ENCODE results near the gene MEGF8. TPM values are rescaled to one million over a fixed set of nuclear protein-coding genes. Genes with fewer than 3 reads are reported as not detected.

The MEGF8 gene
- total RNA-seq, 2 donors from 2014 or later: 13.4 to 16.5 TPM

GRCh38 chr19:42363614-42364346 lies 38.3 kb downstream of the MEGF8 start:
- H3K27me3 ChIP-seq: no peaks in the 10 kb centered on the region
- H3K4me3 ChIP-seq: no peak overlapping the region
- H3K27ac ChIP-seq: no peak overlapping the region
- DNase-seq: no peak
- H3K9me3 ChIP-seq: no peaks in the 10 kb centered on the region
- H3K9ac ChIP-seq (ENCODE audit: low read depth in 2 of 2, low read length in 2 of 2): no peak overlapping the region
- H3K4me1 ChIP-seq: no peaks in the 10 kb centered on the region
- intact Hi-C loops (cut with DNase I): no loop called here
- TF ChIP-seq, protein P1, sequence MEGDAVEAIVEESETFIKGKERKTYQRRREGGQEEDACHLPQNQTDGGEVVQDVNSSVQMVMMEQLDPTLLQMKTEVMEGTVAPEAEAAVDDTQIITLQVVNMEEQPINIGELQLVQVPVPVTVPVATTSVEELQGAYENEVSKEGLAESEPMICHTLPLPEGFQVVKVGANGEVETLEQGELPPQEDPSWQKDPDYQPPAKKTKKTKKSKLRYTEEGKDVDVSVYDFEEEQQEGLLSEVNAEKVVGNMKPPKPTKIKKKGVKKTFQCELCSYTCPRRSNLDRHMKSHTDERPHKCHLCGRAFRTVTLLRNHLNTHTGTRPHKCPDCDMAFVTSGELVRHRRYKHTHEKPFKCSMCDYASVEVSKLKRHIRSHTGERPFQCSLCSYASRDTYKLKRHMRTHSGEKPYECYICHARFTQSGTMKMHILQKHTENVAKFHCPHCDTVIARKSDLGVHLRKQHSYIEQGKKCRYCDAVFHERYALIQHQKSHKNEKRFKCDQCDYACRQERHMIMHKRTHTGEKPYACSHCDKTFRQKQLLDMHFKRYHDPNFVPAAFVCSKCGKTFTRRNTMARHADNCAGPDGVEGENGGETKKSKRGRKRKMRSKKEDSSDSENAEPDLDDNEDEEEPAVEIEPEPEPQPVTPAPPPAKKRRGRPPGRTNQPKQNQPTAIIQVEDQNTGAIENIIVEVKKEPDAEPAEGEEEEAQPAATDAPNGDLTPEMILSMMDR (IDR thresholded peaks at IDR 0.05): no peak
- H3K36me3 ChIP-seq: no peaks in the 10 kb centered on the region

DNA sequence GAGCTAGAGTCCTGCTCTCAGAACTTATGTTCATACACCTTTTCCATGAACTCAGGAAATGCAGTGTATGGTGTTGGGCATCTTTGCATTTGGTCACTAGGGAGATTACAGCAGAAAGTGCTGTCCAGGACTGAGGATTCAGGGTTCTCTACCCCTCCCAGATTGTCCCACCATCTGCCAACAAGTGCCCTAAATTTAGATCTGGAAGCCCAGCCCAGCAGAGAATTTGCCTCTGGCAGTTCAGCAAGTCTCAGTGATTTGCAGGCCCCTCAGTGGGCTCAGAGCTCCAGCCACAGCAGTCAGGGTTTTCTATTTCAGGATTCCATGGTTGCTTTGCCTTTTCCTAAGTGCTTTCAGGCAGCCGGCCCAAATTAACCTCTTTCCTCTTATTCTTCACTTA lies 41.2 kb downstream of the MEGF8 start:
- H3K4me3 ChIP-seq: no peak overlapping the region
- no peaks in the 10 kb centered on the region for H3K36me3 ChIP-seq
- no peak for DNase-seq
- intact Hi-C loops (cut with DNase I): no loop called here
- no peak overlapping the region for H3K9ac ChIP-seq (ENCODE audit: low read depth in 2 of 2, low read length in 2 of 2)
- H3K9me3 ChIP-seq: no peaks in the 10 kb centered on the region
- H3K27me3 ChIP-seq: no peaks in the 10 kb centered on the region
- H3K4me1 ChIP-seq: no peaks in the 10 kb centered on the region
- H3K27ac ChIP-seq: no peak overlapping the region
- TF ChIP-seq, protein P1 (IDR thresholded peaks at IDR 0.05): no peak

GRCh38 chr19:42367929-42368328 lies 42.5 kb downstream of the MEGF8 start:
- no peak for DNase-seq
- no peak overlapping the region for H3K9ac ChIP-seq (ENCODE audit: low read depth in 2 of 2, low read length in 2 of 2)
- no peaks in the 10 kb centered on the region for H3K36me3 ChIP-seq
- H3K9me3 ChIP-seq: no peaks in the 10 kb centered on the region
- TF ChIP-seq, protein P1 (IDR thresholded peaks at IDR 0.05): no peak
- no peak overlapping the region for H3K4me3 ChIP-seq
- H3K27ac ChIP-seq: no peak overlapping the region
- intact Hi-C loops (cut with DNase I): no loop called here
- H3K27me3 ChIP-seq: no peaks in the 10 kb centered on the region
- no peaks in the 10 kb centered on the region for H3K4me1 ChIP-seq

DNA sequence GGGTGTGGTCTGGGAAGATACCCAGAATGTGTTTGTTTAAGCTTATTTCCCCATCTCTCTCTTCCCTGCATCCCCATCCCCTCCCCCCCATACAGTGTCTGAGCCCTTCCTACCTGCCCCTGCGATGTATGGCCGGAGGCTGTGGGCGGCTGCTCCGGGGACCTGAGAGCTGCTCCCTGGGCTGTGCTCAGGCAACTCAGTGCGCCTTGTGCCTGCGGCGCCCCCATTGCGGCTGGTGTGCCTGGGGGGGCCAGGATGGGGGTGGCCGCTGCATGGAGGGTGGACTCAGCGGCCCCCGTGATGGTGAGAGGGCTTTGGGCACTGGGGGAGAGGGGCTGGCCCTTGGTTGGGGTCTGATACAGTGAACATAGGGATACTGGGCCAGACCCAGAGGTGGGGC lies 42.9 kb downstream of the MEGF8 start:
- Histone ChIP-seq H3K27me3 (no peaks in the 10 kb centered on the region), H3K9me3 (no peaks in the 10 kb centered on the region), H3K4me1 (no peaks in the 10 kb centered on the region), H3K27ac (no peak overlapping the region), H3K36me3 (no peaks in the 10 kb centered on the region), H3K9ac (ENCODE audit: low read depth in 2 of 2, low read length in 2 of 2) (no peak overlapping the region), H3K4me3 (no peak overlapping the region)
- intact Hi-C loops (cut with DNase I): no loop called here
- DNase-seq: no peak
- TF ChIP-seq, protein P1 (IDR thresholded peaks at IDR 0.05): no peak

DNA sequence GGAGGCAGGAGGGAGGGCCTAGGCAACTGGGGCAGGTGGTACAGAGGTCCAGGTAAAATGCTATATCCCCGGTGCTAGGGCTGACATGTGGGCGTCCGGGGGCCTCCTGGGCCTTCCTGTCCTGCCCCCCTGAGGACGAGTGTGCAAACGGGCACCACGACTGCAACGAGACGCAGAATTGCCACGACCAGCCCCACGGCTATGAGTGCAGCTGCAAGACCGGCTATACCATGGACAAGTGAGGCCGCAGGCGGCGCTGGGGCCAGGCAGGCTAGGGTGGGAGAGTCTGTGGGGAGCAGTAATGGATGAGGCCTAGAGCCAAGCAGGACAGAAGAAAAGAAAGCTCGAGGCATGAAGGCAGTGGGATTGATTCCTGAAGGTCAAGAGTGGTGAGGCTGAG lies 43.3 kb downstream of the MEGF8 start:
- H3K36me3 ChIP-seq: no peaks in the 10 kb centered on the region
- no peaks in the 10 kb centered on the region for H3K4me1 ChIP-seq
- H3K27ac ChIP-seq: no peak overlapping the region
- TF ChIP-seq, protein P1 (IDR thresholded peaks at IDR 0.05): no peak
- no peak for DNase-seq
- no peaks in the 10 kb centered on the region for H3K27me3 ChIP-seq
- H3K9ac ChIP-seq (ENCODE audit: low read depth in 2 of 2, low read length in 2 of 2): no peak overlapping the region
- no peaks in the 10 kb centered on the region for H3K9me3 ChIP-seq
- no peak overlapping the region for H3K4me3 ChIP-seq
- intact Hi-C loops (cut with DNase I): no loop called here
